Neural crest cell (in vitro differentiated cells): ENCODE results near the gene SND1. TPM values are rescaled to one million over a fixed set of nuclear protein-coding genes. Genes with fewer than 3 reads are reported as not detected.

Experiments
- DNase-seq: peaks from one replicate; pipeline ENCODE4 v3.0.0; 2021; ENCODE audit warnings: low read depth, mixed read lengths, low spot score
- H3K27ac Mint-ChIP-seq: one replicate; pipeline ENCODE4 v1.8.0; 2021; ENCODE audit warnings: mild to moderate bottlenecking, mixed read lengths; ENCODE audit not compliant: unreplicated experiment
- H3K27me3 Mint-ChIP-seq: 2 replicates; pipeline ENCODE4 v1.8.0; 2021; ENCODE audit warnings: low read depth, mild to moderate bottlenecking, mixed read lengths
- H3K36me3 Mint-ChIP-seq: 2 replicates; pipeline ENCODE4 v1.8.0; 2021; ENCODE audit warnings: low read depth, mild to moderate bottlenecking, mixed read lengths
- H3K4me1 Mint-ChIP-seq: 2 replicates; pipeline ENCODE4 v1.8.0; 2021; ENCODE audit warnings: mixed read lengths
- H3K4me3 Mint-ChIP-seq: one replicate; pipeline ENCODE4 v1.8.0; 2021; ENCODE audit warnings: mild to moderate bottlenecking, mixed read lengths
- H3K9me3 Mint-ChIP-seq: 2 replicates; pipeline ENCODE4 v1.8.0; 2021; ENCODE audit warnings: mixed read lengths
- total RNA-seq: library from RNA; stranded (reverse); gene quantifications from 2 replicates; pipeline ENCODE4 v1.2.1, GENCODE V29; 2021
- TF ChIP-seq, protein P1 (sequence below): fragments of 200-600 bp; sonication (generic); conservative IDR thresholded peaks from 2 replicates; pipeline ENCODE4 v1.5.0; 2021; ENCODE audit warnings: antibody characterized with exemption, mild to moderate bottlenecking

The SND1 gene
- total RNA-seq, 1 donor from 2014 or later: 184 TPM

- peaks cover 17% of the 10 kb centered on the region for H3K36me3 Mint-ChIP-seq
- peaks cover 90% of the 10 kb centered on the region for H3K4me1 Mint-ChIP-seq
- H3K4me3 Mint-ChIP-seq: peak overlapping the region; percentile 38
- H3K9me3 Mint-ChIP-seq: peaks cover 2% of the 10 kb centered on the region
- TF ChIP-seq, protein P1, sequence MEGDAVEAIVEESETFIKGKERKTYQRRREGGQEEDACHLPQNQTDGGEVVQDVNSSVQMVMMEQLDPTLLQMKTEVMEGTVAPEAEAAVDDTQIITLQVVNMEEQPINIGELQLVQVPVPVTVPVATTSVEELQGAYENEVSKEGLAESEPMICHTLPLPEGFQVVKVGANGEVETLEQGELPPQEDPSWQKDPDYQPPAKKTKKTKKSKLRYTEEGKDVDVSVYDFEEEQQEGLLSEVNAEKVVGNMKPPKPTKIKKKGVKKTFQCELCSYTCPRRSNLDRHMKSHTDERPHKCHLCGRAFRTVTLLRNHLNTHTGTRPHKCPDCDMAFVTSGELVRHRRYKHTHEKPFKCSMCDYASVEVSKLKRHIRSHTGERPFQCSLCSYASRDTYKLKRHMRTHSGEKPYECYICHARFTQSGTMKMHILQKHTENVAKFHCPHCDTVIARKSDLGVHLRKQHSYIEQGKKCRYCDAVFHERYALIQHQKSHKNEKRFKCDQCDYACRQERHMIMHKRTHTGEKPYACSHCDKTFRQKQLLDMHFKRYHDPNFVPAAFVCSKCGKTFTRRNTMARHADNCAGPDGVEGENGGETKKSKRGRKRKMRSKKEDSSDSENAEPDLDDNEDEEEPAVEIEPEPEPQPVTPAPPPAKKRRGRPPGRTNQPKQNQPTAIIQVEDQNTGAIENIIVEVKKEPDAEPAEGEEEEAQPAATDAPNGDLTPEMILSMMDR: no peak
- DNase-seq: no peak
- H3K27ac Mint-ChIP-seq: peak overlapping the region; percentile 81
- no peaks in the 10 kb centered on the region for H3K27me3 Mint-ChIP-seq
Measured at GRCh38 chr7:127937066-127937680, 285.2 kb downstream of the SND1 start.

- Mint-ChIP-seq H3K36me3 (peaks cover 10% of the 10 kb centered on the region), H3K4me3 (no peak overlapping the region), H3K9me3 (no peaks in the 10 kb centered on the region), H3K27ac (no peak overlapping the region), H3K4me1 (peaks cover 86% of the 10 kb centered on the region), H3K27me3 (no peaks in the 10 kb centered on the region)
- DNase-seq: no peak
- TF ChIP-seq, protein P1: no peak
Measured at GRCh38 chr7:127938588-127938987, 286.6 kb downstream of the SND1 start.

- Mint-ChIP-seq H3K4me3 (no peak overlapping the region), H3K4me1 (peaks cover 83% of the 10 kb centered on the region), H3K9me3 (no peaks in the 10 kb centered on the region), H3K27ac (peak overlapping the region; percentile 69), H3K36me3 (peaks cover 4% of the 10 kb centered on the region), H3K27me3 (no peaks in the 10 kb centered on the region)
- DNase-seq: no peak
- TF ChIP-seq, protein P1: no peak
Measured at GRCh38 chr7:127940381-127941160, 288.6 kb downstream of the SND1 start.

GRCh38 chr7:127941476-127942210 is 289.6 kb downstream of the SND1 start:
- DNase-seq: no peak
- H3K4me1 Mint-ChIP-seq: peaks cover 83% of the 10 kb centered on the region
- H3K36me3 Mint-ChIP-seq: peaks cover 4% of the 10 kb centered on the region
- no peaks in the 10 kb centered on the region for H3K27me3 Mint-ChIP-seq
- no peak overlapping the region for H3K4me3 Mint-ChIP-seq
- H3K9me3 Mint-ChIP-seq: no peaks in the 10 kb centered on the region
- TF ChIP-seq, protein P1: no peak
- no peak overlapping the region for H3K27ac Mint-ChIP-seq
